SK-N-SH (cell line): ENCODE data around the gene CCT8L2.

Experiments used
- CHD2 ChIP-seq: fragments of 150-350 bp; IDR thresholded peaks from 2 replicates; pipeline ENCODE4 v1.6.1; 2018; ENCODE audit warnings: low read length; ENCODE audit not compliant: partially characterized antibody
- EP300 ChIP-seq, 2 experiments: IDR thresholded peaks; 2 replicates each; pipeline versions ENCODE4 v1.4.0 to v1.6.1; 2012; ENCODE audit warnings: borderline replicate concordance in 1 of 2, low read depth in 1 of 2, low read length in 1 of 2
- FOXJ3 ChIP-seq: sonication (generic); formaldehyde crosslinking; IDR thresholded peaks from 2 replicates; pipeline ENCODE4 v1.5.1; 2020; ENCODE audit warnings: mild to moderate bottlenecking, missing genetic modification reagents
- GABPA ChIP-seq: IDR thresholded peaks from 2 replicates; pipeline ENCODE4 v1.4.0; 2012; ENCODE audit warnings: low read depth, mild to moderate bottlenecking
- GATA2 ChIP-seq: sonication (generic); formaldehyde crosslinking; IDR thresholded peaks from 2 replicates; pipeline ENCODE4 v1.5.0; 2020; ENCODE audit warnings: mild to moderate bottlenecking, missing genetic modification reagents
- JUND ChIP-seq: IDR thresholded peaks from 2 replicates; pipeline ENCODE4 v1.4.0; 2012
- MAX ChIP-seq: IDR thresholded peaks from 2 replicates; pipeline ENCODE4 v1.4.0; 2012; ENCODE audit warnings: low read depth
- NFIC ChIP-seq: IDR thresholded peaks from 2 replicates; pipeline ENCODE4 v1.4.0; 2012; ENCODE audit warnings: borderline replicate concordance
- POLR2AphosphoS5 ChIP-seq: IDR thresholded peaks from 2 replicates; pipeline ENCODE4 v1.6.1; 2012; ENCODE audit warnings: low read depth, low read length
- RAD21 ChIP-seq: IDR thresholded peaks from 2 replicates; pipeline ENCODE4 v1.6.1; 2012; ENCODE audit warnings: mild to moderate bottlenecking, low read length
- YY1 ChIP-seq: IDR thresholded peaks from 2 replicates; pipeline ENCODE4 v1.4.0; 2012; ENCODE audit warnings: low read depth, mild to moderate bottlenecking
- TF ChIP-seq, protein P1 (sequence below): fragments of 200-600 bp; sonication (generic); IDR thresholded peaks from 2 replicates; pipeline ENCODE4 v1.6.1; 2017; ENCODE audit warnings: antibody characterized with exemption, mild to moderate bottlenecking, moderate library complexity

DNA sequence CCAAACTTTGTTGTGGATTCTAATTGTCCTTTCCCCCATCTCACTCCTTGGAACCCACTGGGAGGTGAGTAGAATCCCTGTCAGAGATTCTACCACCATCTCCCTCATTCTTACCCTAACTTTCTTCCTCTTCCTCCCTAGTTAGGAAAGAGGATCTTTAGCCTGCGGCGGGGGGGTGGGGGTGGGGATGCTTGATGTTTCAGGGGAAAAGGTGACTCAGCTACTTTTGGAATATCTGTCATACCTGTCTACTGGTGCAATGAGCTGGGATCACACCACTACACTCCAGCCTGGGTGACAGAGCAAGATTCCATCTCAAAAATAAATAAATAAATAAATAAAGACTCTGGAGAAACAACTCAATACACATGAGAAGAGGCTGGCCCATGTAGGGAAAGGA is 6.4 kb downstream of the CCT8L2 start:
- no peak for TF ChIP-seq RAD21
- TF ChIP-seq YY1 = no peak
- no peak for TF ChIP-seq EP300 (IDR thresholded peaks at IDR 0.05; ENCODE audit: borderline replicate concordance in 1 of 2, low read depth in 1 of 2, low read length in 1 of 2)
- TF ChIP-seq GATA2 (CRISPR knock-in tag) = no peak
- TF ChIP-seq, protein P1, sequence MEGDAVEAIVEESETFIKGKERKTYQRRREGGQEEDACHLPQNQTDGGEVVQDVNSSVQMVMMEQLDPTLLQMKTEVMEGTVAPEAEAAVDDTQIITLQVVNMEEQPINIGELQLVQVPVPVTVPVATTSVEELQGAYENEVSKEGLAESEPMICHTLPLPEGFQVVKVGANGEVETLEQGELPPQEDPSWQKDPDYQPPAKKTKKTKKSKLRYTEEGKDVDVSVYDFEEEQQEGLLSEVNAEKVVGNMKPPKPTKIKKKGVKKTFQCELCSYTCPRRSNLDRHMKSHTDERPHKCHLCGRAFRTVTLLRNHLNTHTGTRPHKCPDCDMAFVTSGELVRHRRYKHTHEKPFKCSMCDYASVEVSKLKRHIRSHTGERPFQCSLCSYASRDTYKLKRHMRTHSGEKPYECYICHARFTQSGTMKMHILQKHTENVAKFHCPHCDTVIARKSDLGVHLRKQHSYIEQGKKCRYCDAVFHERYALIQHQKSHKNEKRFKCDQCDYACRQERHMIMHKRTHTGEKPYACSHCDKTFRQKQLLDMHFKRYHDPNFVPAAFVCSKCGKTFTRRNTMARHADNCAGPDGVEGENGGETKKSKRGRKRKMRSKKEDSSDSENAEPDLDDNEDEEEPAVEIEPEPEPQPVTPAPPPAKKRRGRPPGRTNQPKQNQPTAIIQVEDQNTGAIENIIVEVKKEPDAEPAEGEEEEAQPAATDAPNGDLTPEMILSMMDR = no peak
- no peak for TF ChIP-seq CHD2
- no peak for TF ChIP-seq JUND
- no peak for TF ChIP-seq NFIC
- TF ChIP-seq MAX = no peak
- no peak for TF ChIP-seq POLR2AphosphoS5
- TF ChIP-seq GABPA = no peak
- no peak for TF ChIP-seq FOXJ3 (CRISPR knock-in tag)
